Measurements from ENCODE around the gene WSCD1. TPM values are rescaled to one million over a fixed set of nuclear protein-coding genes. Genes with fewer than 3 reads are reported as not detected.

WSCD1 gene
- total and polyA plus RNA-seq, 2 donors (not counting 1 experiment from before 2014, with no cell fraction given), result not detected

- no peak overlapping the region for H3K4me3 Mint-ChIP-seq
- Histone ChIP-seq H4K20me1 (ENCODE audit: control insufficient read depth, insufficient read depth, low read length, poor library complexity, severe bottlenecking) (no peaks in the 10 kb centered on the region), H3K27ac (ENCODE audit: low read length in 2 of 2) (no peak overlapping the region), H3K9me3 (ENCODE audit: control extremely low read depth in 1 of 3, control insufficient read depth in 2 of 3, insufficient read depth in 1 of 3, low read length in 2 of 3) (no peaks in the 10 kb centered on the region), H3K4me2 (replicated peaks; ENCODE audit: low read depth, low read length, poor library complexity, severe bottlenecking) (no peak overlapping the region), H3K36me3 (replicated peaks in 1 of 2; ENCODE audit: control extremely low read depth in 1 of 2, control insufficient read depth in 1 of 2, extremely low read depth in 1 of 2, insufficient read depth in 2 of 2, low read length in 1 of 2) (no peaks in the 10 kb centered on the region), H3K79me2 (ENCODE audit: control insufficient read depth, insufficient read depth, low read length) (no peaks in the 10 kb centered on the region), H3K27me3 (replicated peaks in 1 of 4; ENCODE audit: control extremely low read depth in 1 of 4, control insufficient read depth in 3 of 4, insufficient read depth in 4 of 4, low read length in 3 of 4) (peaks cover 0 to 3% (median 0%) of the 10 kb centered on the region in 4 experiments), H3K4me3 (ENCODE audit: control extremely low read depth in 1 of 5, extremely low read depth in 1 of 5, insufficient read depth in 1 of 5, low read depth in 2 of 5, low read length in 4 of 5) (no peak overlapping the region), H3K4me1 (ENCODE audit: control insufficient read depth in 2 of 2, insufficient read depth in 2 of 2, low read length in 2 of 2) (no peaks in the 10 kb centered on the region), H2AFZ (ENCODE audit: insufficient read depth, low read depth, low read length, poor library complexity, severe bottlenecking) (no peak overlapping the region), H3K9ac (ENCODE audit: low read length) (no peak overlapping the region)
- peaks cover 3% of the 10 kb centered on the region for H3K27me3 Mint-ChIP-seq
- H3K4me1 Mint-ChIP-seq, result no peaks in the 10 kb centered on the region
- POLR2A ChIA-PET, result no interaction called here
- ATAC-seq (ENCODE audit: low read depth) (no peak), DNase-seq (no peak)
- H3K9me3 Mint-ChIP-seq (ENCODE audit: insufficient read depth), result no peaks in the 10 kb centered on the region
- intact Hi-C loops (cut with micrococcal nuclease), result no loop called here
- TF ChIP-seq EZH2 (IDR thresholded peaks at IDR 0.05; ENCODE audit: borderline replicate concordance, insufficient read depth, low read depth, low read length, poor library complexity, severe bottlenecking) (no peak), CTCF (IDR thresholded peaks at IDR 0.05) (no peak)
- CTCF ChIA-PET, result interaction anchor here (0.5 kb wide), 1 partner anchor 271 kb away, joined by 3 read pairs; no protein-coding TSS in a partner anchor
- WGBS (ENCODE audit: insufficient coverage), result 79% methylated on average over 4 of the region's 4 CpGs
- no peak overlapping the region for H3K27ac Mint-ChIP-seq
Observed at GRCh38 chr17:6157716-6158115, 87.5 kb downstream of the WSCD1 start.

- peaks cover 0 to 3% (median 0%) of the 10 kb centered on the region in 4 experiments for H3K27me3 ChIP-seq (replicated peaks in 1 of 4; ENCODE audit: control extremely low read depth in 1 of 4, control insufficient read depth in 3 of 4, insufficient read depth in 4 of 4, low read length in 3 of 4)
- H3K9ac ChIP-seq (ENCODE audit: low read length), result no peak overlapping the region
- H2AFZ ChIP-seq (ENCODE audit: insufficient read depth, low read depth, low read length, poor library complexity, severe bottlenecking), result no peak overlapping the region
- H3K27ac ChIP-seq (ENCODE audit: low read length in 2 of 2), result no peak overlapping the region
- Mint-ChIP-seq H3K27ac (no peak overlapping the region), H3K4me1 (no peaks in the 10 kb centered on the region), H3K27me3 (peaks cover 9% of the 10 kb centered on the region), H3K9me3 (ENCODE audit: insufficient read depth) (no peaks in the 10 kb centered on the region), H3K4me3 (no peak overlapping the region)
- H3K4me2 ChIP-seq (replicated peaks; ENCODE audit: low read depth, low read length, poor library complexity, severe bottlenecking), result no peak overlapping the region
- 84% methylated on average over 15 of the region's 15 CpGs for WGBS (ENCODE audit: insufficient coverage)
- TF ChIP-seq CTCF (IDR thresholded peaks at IDR 0.05) (no peak), EZH2 (IDR thresholded peaks at IDR 0.05; ENCODE audit: borderline replicate concordance, insufficient read depth, low read depth, low read length, poor library complexity, severe bottlenecking) (no peak)
- ChIA-PET POLR2A (no interaction called here), CTCF (no interaction called here)
- H3K79me2 ChIP-seq (ENCODE audit: control insufficient read depth, insufficient read depth, low read length), result no peaks in the 10 kb centered on the region
- ATAC-seq (ENCODE audit: low read depth), result no peak
- DNase-seq, result no peak
- H3K4me3 ChIP-seq (ENCODE audit: control extremely low read depth in 1 of 5, extremely low read depth in 1 of 5, insufficient read depth in 1 of 5, low read depth in 2 of 5, low read length in 4 of 5), result no peak overlapping the region
- H4K20me1 ChIP-seq (ENCODE audit: control insufficient read depth, insufficient read depth, low read length, poor library complexity, severe bottlenecking), result no peaks in the 10 kb centered on the region
- H3K36me3 ChIP-seq (replicated peaks in 1 of 2; ENCODE audit: control extremely low read depth in 1 of 2, control insufficient read depth in 1 of 2, extremely low read depth in 1 of 2, insufficient read depth in 2 of 2, low read length in 1 of 2), result no peaks in the 10 kb centered on the region
- no peaks in the 10 kb centered on the region for H3K4me1 ChIP-seq (ENCODE audit: control insufficient read depth in 2 of 2, insufficient read depth in 2 of 2, low read length in 2 of 2)
- intact Hi-C loops (cut with micrococcal nuclease), result no loop called here
- H3K9me3 ChIP-seq (ENCODE audit: control extremely low read depth in 1 of 3, control insufficient read depth in 2 of 3, insufficient read depth in 1 of 3, low read length in 2 of 3), result no peaks in the 10 kb centered on the region
Observed at GRCh38 chr17:6159541-6160231, 89.5 kb downstream of the WSCD1 start.
